ENCODE results near the gene COL6A2. TPM values are rescaled to one million over a fixed set of nuclear protein-coding genes. Genes with fewer than 3 reads are reported as not detected.

COL6A2 gene
- total RNA-seq, 1 experiment from 2014 or later = 111 TPM

DNA sequence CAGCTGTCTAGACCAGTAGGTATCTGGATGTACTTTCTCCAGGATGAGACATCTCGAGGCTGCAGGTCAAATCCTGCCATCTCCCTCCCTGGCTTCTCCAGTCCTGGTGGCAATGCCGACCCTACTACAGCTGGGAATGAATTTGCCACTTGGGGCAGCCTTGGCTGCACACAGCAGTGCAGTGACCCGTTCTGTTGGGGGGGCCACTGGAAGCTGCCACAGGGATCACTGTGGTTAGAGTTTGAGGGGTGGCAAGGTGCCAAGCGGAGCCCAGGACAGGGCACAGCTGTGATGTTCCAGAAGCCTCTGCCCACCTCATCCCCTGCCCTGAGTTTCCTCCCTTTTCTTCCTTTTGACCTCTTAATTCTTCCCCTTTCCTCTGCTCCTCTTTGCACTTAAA lies 17.1 kb downstream of the COL6A2 start:
- ChIA-PET CTCF (no interaction called here), POLR2A (no interaction called here)
- Mint-ChIP-seq H3K4me1 (no peaks in the 10 kb centered on the region), H3K27me3 (ENCODE audit: low read depth) (no peaks in the 10 kb centered on the region), H3K9me3 (peaks cover 6% of the 10 kb centered on the region; the same call in 1 of the 2 replicates), H3K4me3 (no peak overlapping the region), H3K36me3 (peaks cover 36% of the 10 kb centered on the region), H3K27ac (no peak overlapping the region)
- DNase-seq (ENCODE audit: low spot score) (no peak), ATAC-seq (no peak)
- no peak for TF ChIP-seq NFYB (CRISPR knock-in tag; conservative IDR thresholded peaks at IDR 0.05; ENCODE audit: low read depth)
- TF ChIP-seq ZNF416 (CRISPR knock-in tag; IDR thresholded peaks at IDR 0.05) = no peak
- TF ChIP-seq GRHL2 (CRISPR knock-in tag; IDR thresholded peaks at IDR 0.05; ENCODE audit: insufficient replicate concordance, severe bottlenecking) = no peak
- TF ChIP-seq FOXK1 (CRISPR knock-in tag; IDR thresholded peaks at IDR 0.05) = no peak
- TF ChIP-seq E2F1 (CRISPR knock-in tag; IDR thresholded peaks at IDR 0.05) = no peak
- TF ChIP-seq, protein P1, sequence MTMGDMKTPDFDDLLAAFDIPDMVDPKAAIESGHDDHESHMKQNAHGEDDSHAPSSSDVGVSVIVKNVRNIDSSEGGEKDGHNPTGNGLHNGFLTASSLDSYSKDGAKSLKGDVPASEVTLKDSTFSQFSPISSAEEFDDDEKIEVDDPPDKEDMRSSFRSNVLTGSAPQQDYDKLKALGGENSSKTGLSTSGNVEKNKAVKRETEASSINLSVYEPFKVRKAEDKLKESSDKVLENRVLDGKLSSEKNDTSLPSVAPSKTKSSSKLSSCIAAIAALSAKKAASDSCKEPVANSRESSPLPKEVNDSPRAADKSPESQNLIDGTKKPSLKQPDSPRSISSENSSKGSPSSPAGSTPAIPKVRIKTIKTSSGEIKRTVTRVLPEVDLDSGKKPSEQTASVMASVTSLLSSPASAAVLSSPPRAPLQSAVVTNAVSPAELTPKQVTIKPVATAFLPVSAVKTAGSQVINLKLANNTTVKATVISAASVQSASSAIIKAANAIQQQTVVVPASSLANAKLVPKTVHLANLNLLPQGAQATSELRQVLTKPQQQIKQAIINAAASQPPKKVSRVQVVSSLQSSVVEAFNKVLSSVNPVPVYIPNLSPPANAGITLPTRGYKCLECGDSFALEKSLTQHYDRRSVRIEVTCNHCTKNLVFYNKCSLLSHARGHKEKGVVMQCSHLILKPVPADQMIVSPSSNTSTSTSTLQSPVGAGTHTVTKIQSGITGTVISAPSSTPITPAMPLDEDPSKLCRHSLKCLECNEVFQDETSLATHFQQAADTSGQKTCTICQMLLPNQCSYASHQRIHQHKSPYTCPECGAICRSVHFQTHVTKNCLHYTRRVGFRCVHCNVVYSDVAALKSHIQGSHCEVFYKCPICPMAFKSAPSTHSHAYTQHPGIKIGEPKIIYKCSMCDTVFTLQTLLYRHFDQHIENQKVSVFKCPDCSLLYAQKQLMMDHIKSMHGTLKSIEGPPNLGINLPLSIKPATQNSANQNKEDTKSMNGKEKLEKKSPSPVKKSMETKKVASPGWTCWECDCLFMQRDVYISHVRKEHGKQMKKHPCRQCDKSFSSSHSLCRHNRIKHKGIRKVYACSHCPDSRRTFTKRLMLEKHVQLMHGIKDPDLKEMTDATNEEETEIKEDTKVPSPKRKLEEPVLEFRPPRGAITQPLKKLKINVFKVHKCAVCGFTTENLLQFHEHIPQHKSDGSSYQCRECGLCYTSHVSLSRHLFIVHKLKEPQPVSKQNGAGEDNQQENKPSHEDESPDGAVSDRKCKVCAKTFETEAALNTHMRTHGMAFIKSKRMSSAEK (CRISPR knock-in tag; IDR thresholded peaks at IDR 0.05; ENCODE audit: borderline replicate concordance) = no peak
- no peak for TF ChIP-seq TEAD4 (CRISPR knock-in tag; IDR thresholded peaks at IDR 0.05)
- TF ChIP-seq CDX4 (CRISPR knock-in tag; IDR thresholded peaks at IDR 0.05; ENCODE audit: borderline replicate concordance) = no peak
- no peak for TF ChIP-seq IRF2 (CRISPR knock-in tag; IDR thresholded peaks at IDR 0.05; ENCODE audit: borderline replicate concordance, low read depth)
- TF ChIP-seq, protein P2, sequence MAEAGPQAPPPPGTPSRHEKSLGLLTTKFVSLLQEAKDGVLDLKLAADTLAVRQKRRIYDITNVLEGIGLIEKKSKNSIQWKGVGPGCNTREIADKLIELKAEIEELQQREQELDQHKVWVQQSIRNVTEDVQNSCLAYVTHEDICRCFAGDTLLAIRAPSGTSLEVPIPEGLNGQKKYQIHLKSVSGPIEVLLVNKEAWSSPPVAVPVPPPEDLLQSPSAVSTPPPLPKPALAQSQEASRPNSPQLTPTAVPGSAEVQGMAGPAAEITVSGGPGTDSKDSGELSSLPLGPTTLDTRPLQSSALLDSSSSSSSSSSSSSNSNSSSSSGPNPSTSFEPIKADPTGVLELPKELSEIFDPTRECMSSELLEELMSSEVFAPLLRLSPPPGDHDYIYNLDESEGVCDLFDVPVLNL (CRISPR knock-in tag; IDR thresholded peaks at IDR 0.05; ENCODE audit: borderline replicate concordance, low read depth) = no peak
- TF ChIP-seq ARID4B (CRISPR knock-in tag; IDR thresholded peaks at IDR 0.05; ENCODE audit: borderline replicate concordance) = no peak
- no peak for TF ChIP-seq PRRX2 (CRISPR knock-in tag; IDR thresholded peaks at IDR 0.05)
- TF ChIP-seq RELA (CRISPR knock-in tag; IDR thresholded peaks at IDR 0.05; ENCODE audit: borderline replicate concordance) = no peak
- TF ChIP-seq SOX15 (CRISPR knock-in tag; IDR thresholded peaks at IDR 0.05) = no peak
- TF ChIP-seq ETV6 (CRISPR knock-in tag; IDR thresholded peaks at IDR 0.05) = no peak
- TF ChIP-seq KAT7 (CRISPR knock-in tag; IDR thresholded peaks at IDR 0.05; ENCODE audit: borderline replicate concordance) = no peak
- TF ChIP-seq SMAD4 (CRISPR knock-in tag; IDR thresholded peaks at IDR 0.05) = no peak
- no peak for TF ChIP-seq ZSCAN18 (CRISPR knock-in tag; IDR thresholded peaks at IDR 0.05)
- TF ChIP-seq OVOL2 (CRISPR knock-in tag; IDR thresholded peaks at IDR 0.05; ENCODE audit: borderline replicate concordance) = no peak
